Endothelial cell of umbilical vein (primary cell): ENCODE data around the gene KLRB1.

Experiments used
- POLR2A ChIP-seq: IDR thresholded peaks from 2 replicates; pipeline ENCODE4 v1.6.1; 2012; ENCODE audit warnings: low read depth, mild to moderate bottlenecking, control low read depth, low read length
- TF ChIP-seq, protein P1 (sequence below), 2 donors: IDR thresholded peaks; 1 replicate in 1 of 2; 2 replicates in 1 of 2; pipeline ENCODE4 v1.5.1; 2011; ENCODE audit warnings: low read length in 2 of 2, mild to moderate bottlenecking in 2 of 2, moderate library complexity in 2 of 2, control low read depth in 1 of 2, inconsistent platforms in 1 of 2, low read depth in 1 of 2; ENCODE audit not compliant: insufficient read depth in 1 of 2; ENCODE audit errors: extremely low read depth in 1 of 2

DNA sequence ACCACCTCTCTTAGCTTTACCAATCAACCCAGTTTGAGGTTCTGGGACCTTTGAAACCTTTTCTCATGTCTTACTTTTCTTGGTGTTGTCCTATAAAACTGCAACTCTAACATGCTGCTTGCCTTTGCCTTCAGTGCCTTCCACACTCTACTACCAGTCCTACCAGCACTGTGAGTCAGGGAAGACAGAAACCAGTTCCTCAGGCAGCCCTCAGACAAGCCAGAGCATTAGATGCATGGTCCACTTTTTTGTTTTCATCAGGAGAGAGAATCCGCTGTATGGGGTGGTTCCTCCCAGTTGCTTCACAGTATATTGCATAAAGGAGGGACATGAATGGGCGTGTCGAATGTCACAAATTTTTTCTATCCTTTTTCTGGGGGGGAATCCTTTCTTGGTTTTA is 17.3 kb upstream of the KLRB1 start:
- TF ChIP-seq POLR2A: no peak
- TF ChIP-seq, protein P1, sequence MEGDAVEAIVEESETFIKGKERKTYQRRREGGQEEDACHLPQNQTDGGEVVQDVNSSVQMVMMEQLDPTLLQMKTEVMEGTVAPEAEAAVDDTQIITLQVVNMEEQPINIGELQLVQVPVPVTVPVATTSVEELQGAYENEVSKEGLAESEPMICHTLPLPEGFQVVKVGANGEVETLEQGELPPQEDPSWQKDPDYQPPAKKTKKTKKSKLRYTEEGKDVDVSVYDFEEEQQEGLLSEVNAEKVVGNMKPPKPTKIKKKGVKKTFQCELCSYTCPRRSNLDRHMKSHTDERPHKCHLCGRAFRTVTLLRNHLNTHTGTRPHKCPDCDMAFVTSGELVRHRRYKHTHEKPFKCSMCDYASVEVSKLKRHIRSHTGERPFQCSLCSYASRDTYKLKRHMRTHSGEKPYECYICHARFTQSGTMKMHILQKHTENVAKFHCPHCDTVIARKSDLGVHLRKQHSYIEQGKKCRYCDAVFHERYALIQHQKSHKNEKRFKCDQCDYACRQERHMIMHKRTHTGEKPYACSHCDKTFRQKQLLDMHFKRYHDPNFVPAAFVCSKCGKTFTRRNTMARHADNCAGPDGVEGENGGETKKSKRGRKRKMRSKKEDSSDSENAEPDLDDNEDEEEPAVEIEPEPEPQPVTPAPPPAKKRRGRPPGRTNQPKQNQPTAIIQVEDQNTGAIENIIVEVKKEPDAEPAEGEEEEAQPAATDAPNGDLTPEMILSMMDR (IDR thresholded peaks at IDR 0.05; ENCODE audit: extremely low read depth in 1 of 2, insufficient read depth in 1 of 2, low read depth in 1 of 2, low read length in 2 of 2): no peak
